ENCODE results near the gene DLG2. TPM values are rescaled to one million over a fixed set of nuclear protein-coding genes. Genes with fewer than 3 reads are reported as not detected.

The DLG2 gene
- total and polyA plus RNA-seq, 2 donors (not counting 3 experiments of a cell fraction or from before 2014, with no cell fraction given) = 0.15 to 1.1 TPM

DNA sequence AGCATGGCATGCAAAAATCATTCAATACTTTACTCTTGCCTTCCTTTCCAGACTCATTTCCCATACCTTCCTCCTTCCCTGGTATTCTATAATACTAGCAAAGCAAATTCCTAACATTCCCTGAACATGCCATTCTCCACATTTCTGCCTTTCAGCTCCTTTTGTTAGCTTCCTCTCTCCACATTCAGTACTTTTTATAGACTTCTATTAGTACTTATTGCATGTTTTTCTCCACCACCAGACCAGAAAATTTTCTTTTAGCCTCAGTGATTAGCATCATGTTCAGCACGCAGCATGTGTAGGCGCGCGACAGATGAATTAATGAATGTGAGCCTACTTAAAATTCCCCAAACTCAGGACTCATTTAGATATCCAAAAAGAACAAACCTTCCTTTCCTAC lies 935.3 kb downstream of the DLG2 start:
- TF ChIP-seq POLR2AphosphoS5 (IDR thresholded peaks at IDR 0.05; ENCODE audit: insufficient read depth, low read depth, low read length) (no peak), JUN (IDR thresholded peaks at IDR 0.05; ENCODE audit: borderline replicate concordance, insufficient read depth, insufficient read length, low read depth) (no peak), GATA2 (IDR thresholded peaks at IDR 0.05; ENCODE audit: insufficient read depth, insufficient read length, low read depth, low read length) (no peak), FOS (IDR thresholded peaks at IDR 0.05; ENCODE audit: borderline replicate concordance, insufficient read depth, low read length) (no peak), MYC (IDR thresholded peaks at IDR 0.05; ENCODE audit: low read depth, low read length) (no peak), POLR2A (IDR thresholded peaks at IDR 0.05; ENCODE audit: low read depth, low read length) (no peak), EZH2 (IDR thresholded peaks at IDR 0.05; ENCODE audit: borderline replicate concordance, low read depth, low read length, severe bottlenecking) (no peak), CTCF (IDR thresholded peaks at IDR 0.05; ENCODE audit: extremely low read depth in 1 of 2, insufficient read depth in 1 of 2, low read depth in 1 of 2, low read length in 2 of 2) (no peak)
- TF ChIP-seq, protein P1, sequence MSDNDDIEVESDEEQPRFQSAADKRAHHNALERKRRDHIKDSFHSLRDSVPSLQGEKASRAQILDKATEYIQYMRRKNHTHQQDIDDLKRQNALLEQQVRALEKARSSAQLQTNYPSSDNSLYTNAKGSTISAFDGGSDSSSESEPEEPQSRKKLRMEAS (IDR thresholded peaks at IDR 0.05; ENCODE audit: insufficient read depth, insufficient read length) = no peak
- Histone ChIP-seq H3K4me3 (replicated peaks in 1 of 3; ENCODE audit: insufficient read depth in 1 of 3, low read depth in 1 of 3, low read length in 3 of 3) (no peak overlapping the region), H3K9ac (replicated peaks; ENCODE audit: extremely low read depth, insufficient read depth, low read length) (no peak overlapping the region), H3K27ac (ENCODE audit: insufficient read depth, low read depth, low read length) (no peak overlapping the region), H4K20me1 (replicated peaks; ENCODE audit: control insufficient read depth, extremely low read depth, insufficient read depth, low read length) (no peaks in the 10 kb centered on the region), H3K27me3 (ENCODE audit: control insufficient read depth in 2 of 2, insufficient read depth in 2 of 2, low read length in 2 of 2) (no peaks in the 10 kb centered on the region), H3K9me1 (replicated peaks; ENCODE audit: control insufficient read depth, extremely low read depth, insufficient read depth, low read length) (no peaks in the 10 kb centered on the region), H3K79me2 (ENCODE audit: control insufficient read depth, insufficient read depth, low read length) (no peaks in the 10 kb centered on the region), H3K4me1 (ENCODE audit: control insufficient read depth, extremely low read depth, insufficient read depth, low read length) (no peaks in the 10 kb centered on the region), H3K4me2 (ENCODE audit: insufficient read depth, low read length) (no peak overlapping the region), H3K9me3 (replicated peaks; ENCODE audit: control insufficient read depth, insufficient read depth, low read length) (peaks cover 2% of the 10 kb centered on the region), H3K36me3 (ENCODE audit: control insufficient read depth in 2 of 2, extremely low read depth in 1 of 2, insufficient read depth in 2 of 2, low read length in 2 of 2) (no peaks in the 10 kb centered on the region), H2AFZ (ENCODE audit: low read depth, low read length) (no peak overlapping the region)
- dilution Hi-C loops (cut with MboI; ENCODE audit: extremely low pct_ligation_motif_present, low sequenced_read_pairs) = no loop called here
- BruUV-seq (replicated peaks) = no TSS peak
- no peak for DNase-seq (ENCODE audit: low read depth, low spot score)
- intact Hi-C loops (cut with micrococcal nuclease) = no loop called here
- POLR2A ChIA-PET = no interaction called here
- FAIRE-seq = no peak
- CTCF ChIA-PET = no interaction called here
